ENCODE results near the gene RTP3. TPM values are rescaled to one million over a fixed set of nuclear protein-coding genes. Genes with fewer than 3 reads are reported as not detected.

Gene RTP3
- total and polyA plus RNA-seq, 4 donors: not detected

DNA sequence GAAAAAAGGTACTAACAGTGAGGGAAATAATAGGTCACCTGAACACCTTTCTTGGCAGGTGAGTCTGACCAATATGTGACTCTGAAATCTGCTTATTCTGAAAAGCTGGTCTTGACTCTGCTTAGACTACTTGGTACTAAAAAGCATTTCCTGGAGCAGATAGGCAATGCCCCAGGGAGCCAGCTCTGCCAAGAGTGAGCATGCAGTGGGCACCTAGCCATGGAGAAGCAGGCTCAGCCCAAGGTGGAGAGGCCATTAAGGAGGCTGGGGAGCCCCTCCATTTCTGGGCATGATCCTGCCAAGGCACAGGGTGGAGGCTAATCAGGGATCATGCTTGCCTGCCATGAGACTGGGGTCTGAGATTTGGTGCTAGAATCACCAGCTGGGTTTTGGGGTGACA is 31.5 kb upstream of the RTP3 start:
- DNase-seq (no peak), ATAC-seq (ENCODE audit: insufficient read depth, low FRiP score) (no peak)
- peaks cover 0 to 26% (median 21%) of the 10 kb centered on the region in 3 donors for H3K27me3 ChIP-seq (ENCODE audit: control insufficient read depth in 3 of 3, insufficient read depth in 3 of 3, low read length in 2 of 3)
- no peaks in the 10 kb centered on the region for H3K9me3 ChIP-seq (ENCODE audit: control insufficient read depth in 4 of 4, insufficient read depth in 3 of 4, low read length in 3 of 4)
- no peak overlapping the region for H3K27ac ChIP-seq (ENCODE audit: low read depth in 1 of 2, low read length in 1 of 2)
- no peak overlapping the region for H3K9ac ChIP-seq (ENCODE audit: insufficient read depth in 1 of 2, low read length in 2 of 2)
- H3K4me1 ChIP-seq (ENCODE audit: control insufficient read depth in 5 of 5, insufficient read depth in 5 of 5, low read length in 5 of 5): peaks cover 0 to 18% (median 3%) of the 10 kb centered on the region in 5 donors
- H3K4me3 ChIP-seq: no peak overlapping the region
- TF ChIP-seq, protein P1, sequence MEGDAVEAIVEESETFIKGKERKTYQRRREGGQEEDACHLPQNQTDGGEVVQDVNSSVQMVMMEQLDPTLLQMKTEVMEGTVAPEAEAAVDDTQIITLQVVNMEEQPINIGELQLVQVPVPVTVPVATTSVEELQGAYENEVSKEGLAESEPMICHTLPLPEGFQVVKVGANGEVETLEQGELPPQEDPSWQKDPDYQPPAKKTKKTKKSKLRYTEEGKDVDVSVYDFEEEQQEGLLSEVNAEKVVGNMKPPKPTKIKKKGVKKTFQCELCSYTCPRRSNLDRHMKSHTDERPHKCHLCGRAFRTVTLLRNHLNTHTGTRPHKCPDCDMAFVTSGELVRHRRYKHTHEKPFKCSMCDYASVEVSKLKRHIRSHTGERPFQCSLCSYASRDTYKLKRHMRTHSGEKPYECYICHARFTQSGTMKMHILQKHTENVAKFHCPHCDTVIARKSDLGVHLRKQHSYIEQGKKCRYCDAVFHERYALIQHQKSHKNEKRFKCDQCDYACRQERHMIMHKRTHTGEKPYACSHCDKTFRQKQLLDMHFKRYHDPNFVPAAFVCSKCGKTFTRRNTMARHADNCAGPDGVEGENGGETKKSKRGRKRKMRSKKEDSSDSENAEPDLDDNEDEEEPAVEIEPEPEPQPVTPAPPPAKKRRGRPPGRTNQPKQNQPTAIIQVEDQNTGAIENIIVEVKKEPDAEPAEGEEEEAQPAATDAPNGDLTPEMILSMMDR (IDR thresholded peaks at IDR 0.05; ENCODE audit: control extremely low read depth, extremely low read depth): no peak
- H3K36me3 ChIP-seq (ENCODE audit: control insufficient read depth in 4 of 4, insufficient read depth in 4 of 4, low read length in 4 of 4): no peaks in the 10 kb centered on the region

DNA sequence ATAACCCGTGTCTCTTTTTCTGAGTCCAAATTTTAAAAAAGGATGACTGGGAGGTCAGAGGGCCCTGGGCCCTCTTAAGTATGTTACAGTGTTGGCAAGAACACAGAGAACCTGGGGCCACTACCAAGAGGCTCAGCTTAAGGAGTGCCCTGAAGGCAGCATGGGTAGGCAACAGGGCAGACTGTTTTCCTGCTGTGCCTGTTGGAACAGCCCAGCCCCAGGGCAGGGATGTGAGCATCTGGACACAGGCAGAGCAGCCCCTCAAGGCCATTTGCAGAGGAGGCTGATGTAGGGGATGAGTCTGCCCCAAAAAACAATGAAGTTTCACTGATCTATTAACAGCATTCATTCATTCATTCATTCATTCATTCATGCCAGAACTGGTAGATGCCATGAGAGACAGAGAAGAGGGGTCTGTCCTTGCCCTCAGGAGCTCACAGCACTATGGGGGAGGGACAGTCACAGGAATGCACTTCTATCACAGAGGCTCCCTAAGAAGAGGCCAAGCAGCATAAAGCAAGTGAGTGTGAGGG is 30.8 kb upstream of the RTP3 start:
- Histone ChIP-seq H3K36me3 (ENCODE audit: control insufficient read depth in 4 of 4, insufficient read depth in 4 of 4, low read length in 4 of 4) (no peaks in the 10 kb centered on the region), H3K27me3 (ENCODE audit: control insufficient read depth in 3 of 3, insufficient read depth in 3 of 3, low read length in 2 of 3) (peaks cover 0 to 26% (median 21%) of the 10 kb centered on the region in 3 donors), H3K4me3 (no peak overlapping the region), H3K9me3 (ENCODE audit: control insufficient read depth in 4 of 4, insufficient read depth in 3 of 4, low read length in 3 of 4) (no peaks in the 10 kb centered on the region), H3K9ac (ENCODE audit: insufficient read depth in 1 of 2, low read length in 2 of 2) (no peak overlapping the region), H3K4me1 (ENCODE audit: control insufficient read depth in 5 of 5, insufficient read depth in 5 of 5, low read length in 5 of 5) (peaks cover 0 to 18% (median 3%) of the 10 kb centered on the region in 5 donors), H3K27ac (ENCODE audit: low read depth in 1 of 2, low read length in 1 of 2) (no peak overlapping the region)
- WGBS, 2 donors: 38 to 71% methylated on average over 1 of the region's 1 CpG
- ATAC-seq (ENCODE audit: insufficient read depth, low FRiP score) (no peak), DNase-seq (no peak)
- TF ChIP-seq, protein P1 (IDR thresholded peaks at IDR 0.05; ENCODE audit: control extremely low read depth, extremely low read depth): no peak

DNA sequence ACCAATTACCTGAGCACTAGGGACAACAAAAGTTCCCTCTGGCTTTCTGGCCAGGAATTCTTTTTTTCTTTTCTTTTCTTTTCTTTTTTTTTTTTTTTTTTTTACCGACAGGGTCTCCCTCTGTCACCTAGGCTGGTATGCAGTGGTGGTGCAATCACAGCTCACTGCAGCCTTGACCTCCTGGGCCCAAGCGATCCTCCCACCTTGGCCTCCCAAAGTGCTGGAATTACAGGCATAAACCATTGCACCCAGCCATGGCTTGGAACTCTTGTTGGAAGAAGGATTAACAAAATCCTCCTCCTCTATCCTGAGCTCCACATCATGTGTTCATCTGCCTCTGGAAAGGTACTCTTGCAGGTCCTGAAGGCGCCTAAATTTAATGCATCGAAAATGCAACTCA is 30.2 kb upstream of the RTP3 start:
- no peak overlapping the region for H3K9ac ChIP-seq (ENCODE audit: insufficient read depth in 1 of 2, low read length in 2 of 2)
- no peak for DNase-seq
- H3K27ac ChIP-seq (ENCODE audit: low read depth in 1 of 2, low read length in 1 of 2): no peak overlapping the region
- peaks cover 0 to 26% (median 21%) of the 10 kb centered on the region in 3 donors for H3K27me3 ChIP-seq (ENCODE audit: control insufficient read depth in 3 of 3, insufficient read depth in 3 of 3, low read length in 2 of 3)
- H3K36me3 ChIP-seq (ENCODE audit: control insufficient read depth in 4 of 4, insufficient read depth in 4 of 4, low read length in 4 of 4): no peaks in the 10 kb centered on the region
- H3K9me3 ChIP-seq (ENCODE audit: control insufficient read depth in 4 of 4, insufficient read depth in 3 of 4, low read length in 3 of 4): no peaks in the 10 kb centered on the region
- peaks cover 0 to 17% (median 3%) of the 10 kb centered on the region in 5 donors for H3K4me1 ChIP-seq (ENCODE audit: control insufficient read depth in 5 of 5, insufficient read depth in 5 of 5, low read length in 5 of 5)
- ATAC-seq (ENCODE audit: insufficient read depth, low FRiP score): no peak
- TF ChIP-seq, protein P1 (IDR thresholded peaks at IDR 0.05; ENCODE audit: control extremely low read depth, extremely low read depth): no peak
- H3K4me3 ChIP-seq: no peak overlapping the region
- 90 to 92% methylated on average over 4 of the region's 4 CpGs for WGBS, 2 donors
